D721Med (cell line): Measurements from ENCODE around the gene BRCA2.

Experiments
- DNase-seq: peaks from one replicate; pipeline ENCODE4 v3.0.0; 2011; ENCODE audit warnings: low spot score; ENCODE audit not compliant: insufficient read length
- FAIRE-seq: peaks from 2 replicates; lab custom pipeline; 2011; peaks lifted over from hg19 to GRCh38; lab: Jason Lieb, UNC
- CTCF ChIP-seq: IDR thresholded peaks from 2 replicates; pipeline ENCODE4 v1.5.1; 2012; ENCODE audit warnings: mild to moderate bottlenecking, control low read depth; ENCODE audit not compliant: insufficient read depth; ENCODE audit errors: missing control alignments

BRCA2 gene

GRCh38 chr13:32299893-32300292 is 15.4 kb upstream of the BRCA2 start:
- FAIRE-seq, result no peak
- DNase-seq, result no peak
- TF ChIP-seq CTCF, result no peak

- no peak for TF ChIP-seq CTCF
- FAIRE-seq, result no peak
- DNase-seq, result no peak
These were observed 14.9 kb upstream of the BRCA2 start for GRCh38 chr13:32300406-32300805.

- no peak for TF ChIP-seq CTCF
- DNase-seq, result no peak
- FAIRE-seq, result no peak
These were observed 14.4 kb upstream of the BRCA2 start for GRCh38 chr13:32300920-32301319.

- DNase-seq (no peak), FAIRE-seq (no peak)
- no peak for TF ChIP-seq CTCF
These were observed 12.8 kb upstream of the BRCA2 start for GRCh38 chr13:32302461-32302860.

GRCh38 chr13:32305646-32306045 is 9.7 kb upstream of the BRCA2 start:
- DNase-seq (no peak), FAIRE-seq (no peak)
- TF ChIP-seq CTCF, result no peak

- no peak for TF ChIP-seq CTCF
- no peak for DNase-seq
- no peak for FAIRE-seq
These were observed 5.8 kb upstream of the BRCA2 start for GRCh38 chr13:32309312-32310133.

GRCh38 chr13:32310134-32310706 is 5.1 kb upstream of the BRCA2 start:
- DNase-seq (no peak), FAIRE-seq (no peak)
- TF ChIP-seq CTCF, result peak; percentile 70
